ENCODE data around the gene CACNG4.

CACNG4 gene

DNA sequence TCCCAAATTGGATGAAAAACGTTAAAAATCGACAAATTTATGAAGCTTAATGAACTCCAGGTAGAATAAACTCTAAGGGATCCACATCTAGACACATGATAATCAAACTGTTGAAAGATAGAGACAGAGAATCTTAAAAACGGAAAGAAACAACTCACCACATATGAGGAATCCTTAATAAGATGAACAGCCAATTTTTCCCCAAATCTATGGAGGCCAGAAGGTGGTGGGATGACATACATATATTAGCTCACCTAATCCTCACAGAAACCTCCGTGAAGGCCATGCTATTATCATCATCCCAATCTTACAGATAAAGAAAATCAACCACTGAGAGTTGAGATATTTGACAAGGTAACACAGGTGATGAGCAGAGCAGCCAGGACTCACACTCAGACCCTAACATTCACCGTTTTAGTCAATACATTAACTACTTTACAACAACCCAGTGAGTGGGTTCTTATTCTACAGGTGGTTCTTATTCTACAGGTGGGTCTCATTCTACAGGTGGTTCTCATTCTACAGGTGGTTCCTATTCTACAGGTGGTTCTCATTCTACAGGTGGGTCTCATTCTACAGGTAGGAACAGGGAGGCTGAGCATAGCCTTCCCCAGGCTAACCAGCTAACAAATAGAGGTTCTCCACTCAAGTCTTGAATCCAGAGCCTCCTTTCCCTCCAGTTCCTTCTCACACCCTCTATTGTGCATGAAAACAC is 84.7 kb downstream of the CACNG4 start:
- DNase-seq = no peak

DNA sequence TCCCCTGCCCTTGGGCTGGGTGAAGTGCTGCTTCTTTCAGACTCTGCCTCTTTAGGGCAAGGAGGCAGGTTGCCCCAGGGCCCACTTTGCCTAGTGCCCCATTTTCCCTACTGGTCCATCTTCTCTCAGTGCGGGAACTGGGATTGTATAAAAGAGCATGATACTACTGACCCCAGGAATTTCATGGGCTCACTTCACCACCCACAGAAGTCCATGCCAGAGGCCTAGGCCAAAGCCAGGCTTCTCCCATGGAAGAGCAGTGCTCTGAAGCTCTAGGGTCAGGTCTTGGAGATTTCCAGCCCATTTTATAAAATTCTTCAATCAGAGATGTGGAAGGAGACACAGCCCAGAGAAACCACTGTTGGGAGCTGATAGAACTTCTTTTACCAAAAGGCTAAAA is 85.6 kb downstream of the CACNG4 start:
- DNase-seq = no peak

DNA sequence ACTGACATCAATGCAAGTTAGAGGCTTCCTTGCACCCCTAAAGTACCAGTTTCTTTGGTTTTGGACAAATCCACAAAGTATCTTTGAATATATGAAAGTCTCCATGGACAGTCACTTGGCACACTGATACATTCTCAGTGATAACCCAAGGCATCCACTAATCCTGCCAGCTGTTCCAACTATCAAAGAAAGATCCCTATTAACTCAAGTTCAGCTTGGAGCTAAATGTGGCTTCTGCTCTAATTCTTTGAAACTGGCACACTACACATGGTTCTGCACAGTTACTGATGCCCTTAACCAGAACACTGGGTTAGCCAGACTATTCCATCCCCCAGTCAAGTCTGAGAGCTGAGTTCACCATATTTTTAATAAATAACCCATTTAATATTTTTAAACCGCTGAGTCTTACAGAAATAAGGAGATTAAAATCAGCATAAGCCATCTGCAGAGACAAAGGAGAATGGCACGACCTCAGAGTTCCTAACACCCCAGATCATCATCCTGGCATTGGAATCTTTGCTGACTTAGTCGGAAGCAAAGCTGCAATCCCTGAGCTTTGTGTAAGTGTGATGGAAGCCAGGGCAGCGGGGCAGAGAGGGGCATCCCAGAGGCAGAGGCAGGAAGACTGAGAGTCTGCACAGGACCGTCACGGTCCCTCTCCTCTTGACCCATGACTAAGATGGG is 86.1 kb downstream of the CACNG4 start:
- no peak for DNase-seq

DNA sequence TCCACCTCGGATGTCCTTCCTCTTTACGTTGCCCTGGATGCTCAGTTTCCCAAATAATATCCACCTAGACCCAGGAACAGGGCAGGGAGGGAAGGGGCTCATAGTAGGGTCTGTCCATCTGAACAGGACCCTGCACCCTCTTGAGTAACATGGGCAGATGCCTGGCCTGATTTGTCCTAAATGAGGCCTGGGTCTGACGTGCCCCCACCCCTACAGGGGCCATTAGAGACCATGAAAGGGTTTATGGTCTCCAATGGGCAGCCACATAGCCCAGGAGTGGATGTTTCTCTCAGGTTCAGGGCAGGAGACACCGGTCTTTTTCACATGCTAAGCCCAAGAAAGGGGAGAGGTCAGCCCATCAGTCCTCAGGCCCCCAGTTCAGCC is 86.6 kb downstream of the CACNG4 start:
- DNase-seq = no peak

DNA sequence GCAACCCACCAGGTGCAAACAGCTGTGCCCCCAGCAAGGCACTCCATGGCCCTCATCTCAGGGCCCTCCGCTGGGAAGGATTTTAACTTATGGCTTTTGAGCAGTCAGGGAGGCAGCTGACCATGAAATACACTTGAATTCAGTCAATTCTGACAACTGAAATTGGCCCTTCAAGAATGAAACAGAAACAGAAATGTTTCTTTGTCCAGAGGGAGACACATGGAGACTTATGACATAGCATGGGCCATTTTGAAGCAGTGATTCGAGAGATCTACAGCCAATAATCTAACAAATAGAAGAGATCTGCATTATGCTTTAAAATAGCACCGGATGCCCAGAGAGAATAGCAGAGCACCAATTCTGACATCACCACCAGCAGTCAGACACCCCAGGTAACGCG is 87.3 kb downstream of the CACNG4 start:
- DNase-seq = no peak

DNA sequence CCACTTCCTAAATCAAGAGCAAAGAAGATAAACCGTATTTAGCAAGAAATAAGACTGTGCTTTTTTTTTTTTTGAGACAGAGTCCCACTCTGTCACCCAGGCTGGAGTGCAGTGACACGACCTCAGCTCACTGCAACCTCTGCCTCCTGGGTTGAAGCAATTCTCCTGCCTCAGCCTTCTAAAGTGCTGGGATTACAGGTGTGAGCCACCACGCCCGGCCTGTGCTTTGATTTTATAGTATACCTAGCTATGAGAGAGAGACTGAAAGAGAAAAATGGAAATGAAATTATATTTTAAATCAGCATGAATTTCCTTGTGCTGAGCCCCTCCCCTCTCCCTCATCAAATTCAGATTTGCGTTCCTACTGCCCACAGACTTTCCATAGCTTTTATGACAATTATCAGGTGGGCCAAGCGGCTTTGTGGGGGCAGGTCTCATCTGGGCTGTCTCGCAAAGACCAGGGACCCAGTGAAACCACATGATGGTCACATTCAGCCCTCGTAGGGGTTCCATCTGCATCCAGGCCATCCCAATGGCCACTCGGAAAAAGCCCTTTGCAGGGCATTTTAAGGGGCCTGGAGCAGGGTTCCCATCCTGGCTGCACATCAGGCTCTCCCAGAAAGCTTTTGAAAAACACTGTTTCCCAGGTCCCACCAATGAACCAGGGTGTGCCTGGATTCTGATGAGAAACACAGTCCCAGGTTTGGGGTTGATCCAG is 88.4 kb downstream of the CACNG4 start:
- no peak for DNase-seq

DNA sequence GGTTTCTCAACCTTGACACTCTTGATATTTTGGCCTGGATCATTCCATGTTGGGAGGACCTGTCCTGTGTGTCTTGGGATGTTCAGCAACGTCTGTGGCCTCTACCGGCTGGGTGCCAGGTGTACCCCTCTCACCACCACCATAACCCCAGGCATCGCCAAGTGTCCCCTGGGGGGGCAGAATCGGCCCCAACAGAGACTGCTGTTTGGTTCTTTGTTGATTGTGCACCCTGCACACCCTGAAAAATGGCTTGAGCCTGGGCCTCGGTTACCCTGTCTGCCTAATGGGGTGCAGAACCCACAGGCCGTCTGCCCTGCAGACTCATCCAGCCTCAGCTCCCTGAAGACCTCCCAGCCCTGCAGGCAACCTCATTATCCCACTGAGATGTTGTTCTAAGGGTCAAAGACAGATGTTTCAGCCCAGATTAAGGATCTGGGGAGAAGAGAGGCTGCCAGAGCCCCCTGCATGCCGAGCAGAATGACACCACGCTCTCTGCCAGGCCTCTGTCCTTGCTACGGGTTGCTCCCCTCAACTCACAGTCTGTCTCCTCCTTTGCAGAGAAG is 89.0 kb downstream of the CACNG4 start:
- no peak for DNase-seq

DNA sequence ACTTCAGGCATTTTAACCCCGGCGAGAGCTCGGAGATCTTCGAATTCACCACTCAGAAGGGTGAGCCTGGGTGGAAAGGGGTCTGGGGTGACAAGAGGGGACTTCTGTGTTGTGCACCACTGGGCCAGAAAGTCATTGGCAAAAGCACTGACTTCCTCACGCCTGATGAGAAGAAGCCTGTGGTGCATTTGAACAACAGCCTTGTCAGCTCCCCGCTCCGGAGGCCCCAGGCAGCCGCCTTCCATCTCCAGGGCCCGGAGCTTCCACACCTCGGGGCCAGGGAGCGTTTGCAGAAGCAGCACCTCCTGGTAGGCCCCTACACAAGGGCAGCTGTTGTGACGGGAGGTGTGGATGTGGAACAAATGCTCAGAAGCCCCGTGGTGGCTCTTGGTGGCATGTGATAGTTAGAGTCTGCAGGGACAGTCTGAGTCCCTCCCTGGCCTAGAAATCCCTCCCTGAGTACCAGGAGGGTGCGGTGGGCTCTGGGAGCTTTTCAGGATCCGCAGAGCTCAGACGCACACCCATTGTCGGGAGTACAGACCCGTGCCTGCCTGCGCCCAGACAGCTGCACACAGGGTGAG is 89.6 kb downstream of the CACNG4 start:
- DNase-seq = no peak

DNA sequence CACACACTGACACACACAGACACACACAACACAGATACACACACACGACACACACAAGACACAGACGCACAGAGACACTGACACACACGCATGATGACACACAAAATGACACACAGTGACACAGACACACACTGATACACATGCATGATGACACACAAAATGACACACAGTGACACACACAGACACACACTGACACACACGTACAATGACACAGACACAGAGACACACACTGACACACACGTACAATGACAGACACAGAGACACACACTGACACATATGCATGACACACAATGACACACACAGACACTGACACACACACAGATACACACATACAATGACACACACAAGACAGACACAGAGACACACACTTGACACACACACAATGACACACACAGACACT is 90.1 kb downstream of the CACNG4 start:
- no peak for DNase-seq

DNA sequence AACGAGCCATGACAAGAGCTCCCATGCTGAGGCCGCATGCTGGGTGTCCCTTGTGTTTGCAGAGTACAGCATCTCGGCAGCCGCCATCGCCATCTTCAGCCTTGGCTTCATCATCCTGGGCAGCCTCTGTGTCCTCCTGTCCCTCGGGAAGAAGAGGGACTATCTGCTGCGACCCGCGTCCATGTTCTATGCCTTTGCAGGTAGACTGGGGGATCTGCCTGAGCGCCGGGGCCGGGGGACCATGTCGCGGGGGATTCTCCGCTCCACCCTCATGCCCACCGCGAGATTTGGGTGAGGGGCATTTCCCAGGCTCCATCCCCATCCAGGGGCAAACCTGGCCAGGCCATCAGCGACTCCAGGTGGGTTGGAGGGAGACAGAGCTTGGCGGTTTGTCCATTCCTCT is 90.5 kb downstream of the CACNG4 start:
- DNase-seq = no peak

DNA sequence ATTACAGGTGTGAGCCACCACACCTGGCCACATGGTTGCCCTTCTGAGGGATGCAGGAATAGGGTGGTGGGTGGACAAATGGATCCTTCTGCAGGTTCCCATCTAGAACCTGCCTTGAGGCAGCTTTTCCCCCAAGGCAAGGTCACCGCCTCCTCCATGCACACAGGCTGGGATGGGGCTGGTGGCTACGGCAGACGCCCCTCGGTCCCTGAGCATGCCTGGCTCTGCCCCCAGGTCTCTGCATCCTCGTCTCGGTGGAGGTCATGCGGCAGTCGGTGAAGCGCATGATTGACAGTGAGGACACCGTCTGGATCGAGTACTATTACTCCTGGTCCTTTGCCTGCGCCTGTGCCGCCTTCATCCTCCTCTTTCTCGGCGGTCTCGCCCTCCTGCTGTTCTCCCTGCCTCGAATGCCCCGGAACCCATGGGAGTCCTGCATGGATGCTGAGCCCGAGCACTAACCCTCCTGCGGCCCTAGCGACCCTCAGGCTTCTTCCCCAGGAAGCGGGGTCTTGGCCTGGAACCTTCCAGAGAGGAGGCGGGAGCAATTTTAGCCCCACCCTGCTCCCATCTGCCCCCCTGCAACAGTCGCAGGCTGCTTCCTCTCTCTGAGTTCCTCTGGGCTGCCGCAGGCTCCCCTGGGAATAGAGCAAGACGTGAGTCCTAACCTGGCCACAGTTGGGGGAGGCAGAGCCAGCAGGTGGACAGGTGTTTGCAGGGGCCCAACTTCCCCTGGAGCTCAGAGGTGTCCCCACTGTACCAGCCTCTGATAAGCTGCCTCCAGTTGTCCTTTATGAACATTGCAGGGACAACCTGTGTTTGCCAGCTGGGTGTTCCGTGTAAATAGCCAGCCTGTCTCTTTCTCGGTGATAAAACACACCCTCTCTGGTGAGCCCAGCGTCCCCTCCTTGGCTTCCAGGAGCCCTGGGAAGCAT is 91.6 kb downstream of the CACNG4 start:
- DNase-seq = no peak

DNA sequence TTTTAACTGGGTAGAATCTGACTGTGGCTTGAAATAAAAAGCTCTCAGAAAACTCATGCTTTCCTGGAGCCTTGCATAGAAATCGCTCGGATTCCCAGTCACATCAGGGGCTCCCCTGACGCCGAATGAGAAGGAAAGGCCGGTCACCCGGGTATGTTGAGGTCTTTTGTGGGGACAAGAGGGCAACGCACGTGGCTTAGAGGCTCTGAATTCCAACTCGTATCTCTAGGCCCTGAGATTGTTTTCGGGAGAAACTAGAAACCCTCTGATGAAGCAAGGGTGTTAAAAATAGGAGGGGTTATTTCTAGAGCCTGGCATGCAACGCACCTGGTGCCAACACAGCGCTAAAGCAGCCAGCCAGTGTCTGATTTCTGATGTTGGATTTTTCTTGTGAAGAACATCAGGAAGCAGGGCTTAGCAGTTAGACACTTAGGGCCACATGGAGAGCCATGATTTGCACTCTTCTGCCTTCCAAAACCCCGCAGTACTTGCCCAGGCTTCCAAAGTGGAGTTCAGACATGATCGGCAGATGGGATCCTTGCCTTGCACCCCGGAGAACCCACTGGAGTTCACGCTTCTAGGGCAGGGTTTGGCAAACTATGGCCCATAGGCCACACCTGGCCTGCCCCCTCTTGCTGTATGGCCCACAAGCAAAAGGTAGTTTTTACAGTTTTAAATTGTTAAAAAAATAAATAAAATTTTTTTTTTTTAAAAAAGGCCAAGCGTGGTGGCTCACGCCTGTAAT is 92.4 kb downstream of the CACNG4 start:
- no peak for DNase-seq

DNA sequence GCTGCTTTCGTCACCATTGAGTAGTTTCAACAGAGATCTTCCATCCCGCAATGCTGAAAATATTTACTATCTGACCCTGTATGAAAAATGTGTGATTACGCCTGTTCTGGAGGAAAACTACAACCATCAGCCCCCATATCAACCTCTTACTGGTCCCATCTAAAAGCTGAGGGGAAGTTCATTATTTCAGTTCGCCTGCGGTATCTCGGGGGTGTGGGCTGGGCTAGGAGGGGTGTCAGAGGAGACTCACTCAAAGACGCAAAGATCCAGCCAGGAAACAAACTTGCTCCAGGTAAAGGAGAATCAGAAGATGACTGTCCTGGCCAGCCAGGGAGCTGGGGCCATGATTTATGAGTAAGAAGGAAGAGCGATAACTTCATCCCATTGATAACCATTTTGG is 93.5 kb downstream of the CACNG4 start:
- DNase-seq = no peak

DNA sequence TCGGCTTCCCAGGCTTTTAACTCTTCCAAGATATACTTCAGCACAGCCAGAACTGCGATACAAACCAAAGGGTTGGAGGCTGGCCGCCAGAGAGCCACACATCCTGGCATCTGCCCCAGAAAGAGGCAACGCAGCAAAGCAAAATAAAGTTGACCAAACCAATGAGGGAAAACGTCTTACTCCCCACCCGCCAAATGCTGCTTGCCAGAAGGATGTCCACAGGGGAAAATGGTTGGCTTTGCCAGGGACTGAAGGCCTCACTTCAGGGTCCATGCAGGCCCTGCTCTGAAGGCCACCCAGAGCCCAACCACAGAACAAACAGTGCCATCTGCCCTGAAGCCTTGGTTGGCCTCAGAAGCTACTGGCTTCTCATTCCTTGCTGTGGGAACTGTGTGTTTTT is 94.9 kb downstream of the CACNG4 start:
- no peak for DNase-seq

DNA sequence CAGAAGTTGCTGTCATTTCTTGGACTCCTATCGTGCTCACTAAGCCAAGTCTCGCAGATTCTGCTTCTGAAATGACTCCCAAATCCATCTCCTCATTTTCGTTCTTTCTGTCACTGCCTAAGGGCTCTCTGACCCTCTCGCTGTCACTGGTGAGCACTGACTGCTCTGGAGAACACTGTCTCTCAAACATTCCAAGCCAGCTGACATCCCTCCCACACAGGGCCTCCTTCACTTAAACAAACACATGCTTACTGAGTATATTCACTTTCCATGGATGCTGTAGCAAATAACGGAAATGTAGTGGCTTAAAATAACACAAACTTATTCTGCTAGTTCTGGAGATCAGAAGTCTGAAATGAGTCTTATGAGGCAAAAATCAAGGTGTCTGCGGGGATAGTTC is 98.6 kb downstream of the CACNG4 start:
- DNase-seq = no peak

DNA sequence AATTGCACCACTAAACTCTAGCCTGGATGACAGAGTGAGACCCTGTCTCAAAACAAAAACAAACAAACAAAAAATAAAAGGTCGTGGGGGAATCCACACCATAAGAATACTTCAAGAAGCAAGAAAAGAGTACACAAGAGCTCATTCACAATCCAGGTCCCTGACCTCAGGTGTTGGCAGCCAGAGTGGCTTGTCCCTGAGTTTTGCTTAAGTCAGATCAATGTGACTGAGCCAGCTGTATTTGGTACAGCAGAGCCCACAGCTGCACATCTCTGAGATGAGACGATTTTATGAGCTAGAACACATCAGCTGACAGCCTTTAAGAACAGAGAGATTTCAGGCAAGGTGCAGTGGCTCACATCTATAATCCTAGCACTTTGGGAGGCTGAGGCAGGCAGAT is 102.2 kb downstream of the CACNG4 start:
- DNase-seq = no peak

DNA sequence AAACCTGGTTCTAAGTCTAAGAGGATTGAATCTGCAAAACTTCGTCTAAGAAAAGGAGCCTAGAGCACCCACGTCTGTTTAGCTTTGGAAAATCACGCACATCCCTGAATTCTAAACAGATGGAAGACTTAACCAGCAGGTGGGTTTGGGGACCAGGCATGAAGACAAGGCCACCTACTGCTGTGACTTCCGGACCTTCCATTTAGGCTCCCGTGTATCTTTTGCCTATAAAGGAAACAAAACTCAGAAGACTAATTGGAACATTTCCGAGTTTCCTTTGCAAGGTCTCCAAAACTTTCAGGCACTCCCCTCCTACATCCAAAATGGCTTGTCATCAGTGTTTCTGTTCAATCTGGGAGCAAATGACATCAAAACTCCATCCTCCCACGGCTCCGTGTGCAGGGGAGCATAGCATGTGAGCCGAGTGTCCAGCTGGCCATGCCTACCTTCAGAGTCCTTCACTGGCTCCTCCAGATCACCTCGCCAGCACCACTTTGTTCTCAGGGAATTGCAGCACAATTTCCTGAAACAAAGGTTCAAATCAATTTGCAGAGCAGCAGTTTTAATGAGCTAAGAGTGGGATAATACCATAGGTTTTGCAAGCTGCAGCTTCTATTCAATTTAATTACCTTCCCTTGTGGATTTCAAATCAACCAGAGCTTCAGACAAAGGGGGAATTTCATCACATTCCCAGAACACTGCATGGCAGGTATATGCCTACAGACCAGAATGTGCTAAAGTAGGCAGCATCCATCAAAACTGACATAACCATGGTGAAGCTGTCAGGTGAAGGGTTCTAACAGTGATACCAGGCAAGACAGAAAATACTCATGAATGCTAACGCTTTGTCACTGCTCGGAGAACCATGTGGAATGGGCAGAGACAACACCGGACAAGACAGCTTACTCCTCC is 103.3 kb downstream of the CACNG4 start:
- DNase-seq = no peak

DNA sequence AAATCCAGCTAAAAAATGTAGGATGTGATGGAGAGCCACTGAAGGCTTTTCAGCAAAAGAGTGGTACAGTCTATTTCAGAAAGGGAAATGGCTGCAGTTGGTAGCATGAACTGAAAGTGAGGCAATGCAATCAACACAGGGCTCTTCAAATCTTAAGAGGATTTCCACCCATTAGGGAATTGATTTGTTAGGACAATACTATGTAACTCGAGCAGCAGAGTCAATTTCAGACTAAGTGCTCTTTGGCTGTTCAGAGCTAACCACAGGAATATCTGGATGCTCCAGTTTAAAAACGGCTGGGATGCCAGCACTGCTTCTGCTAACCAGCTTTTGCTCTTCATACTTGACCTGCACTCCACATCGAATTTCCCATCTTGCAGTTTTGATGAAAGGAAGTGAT is 104.5 kb downstream of the CACNG4 start:
- DNase-seq = no peak

DNA sequence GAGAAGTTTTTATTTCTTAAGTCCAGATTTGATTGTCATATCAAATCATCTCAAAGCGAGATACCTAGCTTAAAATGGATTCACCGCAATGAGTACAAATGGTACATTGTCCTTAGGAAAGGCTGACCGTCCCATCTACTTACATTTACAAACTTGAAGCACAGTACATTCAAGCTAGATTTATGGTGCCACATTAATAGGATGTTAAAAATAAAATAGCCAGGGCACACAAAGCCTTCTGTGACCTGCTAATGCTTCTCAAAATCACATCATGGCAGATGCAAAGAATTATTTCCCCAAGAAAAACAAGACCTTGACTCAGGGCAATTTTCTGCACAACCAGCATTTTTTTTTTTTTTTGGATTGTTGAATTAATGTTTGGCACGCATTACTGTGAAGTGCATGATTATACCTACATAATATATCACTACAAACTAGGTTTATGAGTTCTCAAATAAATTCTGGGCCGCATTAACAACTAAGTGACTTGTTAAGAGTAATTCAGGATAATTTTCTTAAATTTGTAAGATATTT is 105.2 kb downstream of the CACNG4 start:
- no peak for DNase-seq

DNA sequence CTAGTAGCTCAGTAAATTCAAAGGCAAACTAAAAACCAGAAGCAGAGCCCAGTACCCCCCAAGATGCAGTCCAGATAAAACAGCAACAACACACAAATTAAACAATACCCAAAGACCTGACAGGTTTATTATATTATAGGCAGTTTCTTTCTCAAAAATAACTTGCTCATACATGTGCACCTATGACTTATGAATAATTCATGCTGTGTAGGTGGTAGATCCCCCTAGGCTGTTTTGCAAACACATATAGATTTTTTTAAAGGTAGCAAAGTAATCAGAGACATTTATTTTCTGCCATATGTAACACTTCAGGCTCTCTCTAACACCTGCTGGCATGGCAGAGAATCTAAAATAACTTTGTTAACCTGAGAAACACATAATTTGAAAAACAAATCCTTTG is 107.1 kb downstream of the CACNG4 start:
- no peak for DNase-seq

Measured in CD4-positive, alpha-beta T cell treated with Interleukin-4 for 4 hours (primary cell).